ENCODE results near the gene MAPKAPK5. TPM values are rescaled to one million over a fixed set of nuclear protein-coding genes. Genes with fewer than 3 reads are reported as not detected.

MAPKAPK5 gene
- total and polyA plus RNA-seq, 2 experiments from 2014 or later, result 45.1 to 49.1 TPM

- Histone ChIP-seq H4K20me1 (ENCODE audit: insufficient read depth, poor library complexity, severe bottlenecking) (no peaks in the 10 kb centered on the region), H3K4me3 (no peak overlapping the region), H3K36me3 (replicated peaks; ENCODE audit: insufficient read depth, low read depth) (no peaks in the 10 kb centered on the region), H3K27ac (no peak overlapping the region), H3K79me2 (no peaks in the 10 kb centered on the region), H3K4me2 (no peak overlapping the region), H3K9me3 (ENCODE audit: low read depth) (no peaks in the 10 kb centered on the region), H3K27me3 (no peaks in the 10 kb centered on the region), H3K4me1 (ENCODE audit: insufficient read depth) (no peaks in the 10 kb centered on the region), H2AFZ (no peak overlapping the region), H3K9me2 (replicated peaks; ENCODE audit: insufficient read depth) (no peaks in the 10 kb centered on the region)
- WGBS (ENCODE audit: low lambda C conversion rate, missing lambda C conversion rate), result 83% methylated on average over 3 of the region's 3 CpGs
- TF ChIP-seq, protein P1, sequence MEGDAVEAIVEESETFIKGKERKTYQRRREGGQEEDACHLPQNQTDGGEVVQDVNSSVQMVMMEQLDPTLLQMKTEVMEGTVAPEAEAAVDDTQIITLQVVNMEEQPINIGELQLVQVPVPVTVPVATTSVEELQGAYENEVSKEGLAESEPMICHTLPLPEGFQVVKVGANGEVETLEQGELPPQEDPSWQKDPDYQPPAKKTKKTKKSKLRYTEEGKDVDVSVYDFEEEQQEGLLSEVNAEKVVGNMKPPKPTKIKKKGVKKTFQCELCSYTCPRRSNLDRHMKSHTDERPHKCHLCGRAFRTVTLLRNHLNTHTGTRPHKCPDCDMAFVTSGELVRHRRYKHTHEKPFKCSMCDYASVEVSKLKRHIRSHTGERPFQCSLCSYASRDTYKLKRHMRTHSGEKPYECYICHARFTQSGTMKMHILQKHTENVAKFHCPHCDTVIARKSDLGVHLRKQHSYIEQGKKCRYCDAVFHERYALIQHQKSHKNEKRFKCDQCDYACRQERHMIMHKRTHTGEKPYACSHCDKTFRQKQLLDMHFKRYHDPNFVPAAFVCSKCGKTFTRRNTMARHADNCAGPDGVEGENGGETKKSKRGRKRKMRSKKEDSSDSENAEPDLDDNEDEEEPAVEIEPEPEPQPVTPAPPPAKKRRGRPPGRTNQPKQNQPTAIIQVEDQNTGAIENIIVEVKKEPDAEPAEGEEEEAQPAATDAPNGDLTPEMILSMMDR (IDR thresholded peaks at IDR 0.05; ENCODE audit: poor library complexity), result no peak
- no peak for TF ChIP-seq EZH2 (IDR thresholded peaks at IDR 0.05; ENCODE audit: borderline replicate concordance)
- no peak for TF ChIP-seq EZH2phosphoT487 (IDR thresholded peaks at IDR 0.05; ENCODE audit: low read depth, severe bottlenecking, unreplicated experiment)
- no peak for DNase-seq (ENCODE audit: low spot score)
Observed at GRCh38 chr12:111826316-111826715, 15.7 kb upstream of the MAPKAPK5 start.

- no peak for DNase-seq (ENCODE audit: low spot score)
- Histone ChIP-seq H4K20me1 (ENCODE audit: insufficient read depth, poor library complexity, severe bottlenecking) (no peaks in the 10 kb centered on the region), H3K4me1 (ENCODE audit: insufficient read depth) (no peaks in the 10 kb centered on the region), H3K79me2 (no peaks in the 10 kb centered on the region), H3K4me3 (no peak overlapping the region), H2AFZ (no peak overlapping the region), H3K27me3 (no peaks in the 10 kb centered on the region), H3K36me3 (replicated peaks; ENCODE audit: insufficient read depth, low read depth) (no peaks in the 10 kb centered on the region), H3K27ac (no peak overlapping the region), H3K9me2 (replicated peaks; ENCODE audit: insufficient read depth) (no peaks in the 10 kb centered on the region), H3K9me3 (ENCODE audit: low read depth) (no peaks in the 10 kb centered on the region), H3K4me2 (no peak overlapping the region)
- TF ChIP-seq EZH2 (IDR thresholded peaks at IDR 0.05; ENCODE audit: borderline replicate concordance) (no peak), EZH2phosphoT487 (IDR thresholded peaks at IDR 0.05; ENCODE audit: low read depth, severe bottlenecking, unreplicated experiment) (no peak)
- TF ChIP-seq, protein P1 (IDR thresholded peaks at IDR 0.05; ENCODE audit: poor library complexity), result no peak
- WGBS (ENCODE audit: low lambda C conversion rate, missing lambda C conversion rate), result 82% methylated on average over 2 of the region's 2 CpGs
Observed at GRCh38 chr12:111826992-111827391, 15.0 kb upstream of the MAPKAPK5 start.

DNA sequence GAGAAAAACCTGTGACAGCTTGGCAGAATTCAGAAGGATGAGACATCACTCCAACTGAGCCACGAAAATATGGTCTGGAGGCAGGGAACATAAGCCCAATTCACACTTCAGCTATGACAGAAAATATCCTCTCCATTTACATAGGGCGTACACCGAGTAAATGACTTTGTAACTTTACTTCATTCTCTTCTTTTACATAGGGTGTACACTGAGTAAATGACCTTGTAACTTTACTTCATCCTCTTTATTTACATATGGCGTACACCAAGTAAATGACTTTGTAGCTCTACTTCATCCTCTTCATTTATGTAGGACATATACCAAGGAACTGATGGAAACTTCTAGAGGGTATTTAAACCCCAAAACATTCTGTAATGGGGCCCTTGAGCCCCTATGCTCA lies 14.1 kb upstream of the MAPKAPK5 start:
- H3K36me3 ChIP-seq (replicated peaks; ENCODE audit: insufficient read depth, low read depth), result no peaks in the 10 kb centered on the region
- H3K4me3 ChIP-seq, result no peak overlapping the region
- H3K9me2 ChIP-seq (replicated peaks; ENCODE audit: insufficient read depth), result no peaks in the 10 kb centered on the region
- H3K4me2 ChIP-seq, result no peak overlapping the region
- WGBS (ENCODE audit: low lambda C conversion rate, missing lambda C conversion rate), result 92% methylated on average over 4 of the region's 4 CpGs
- no peaks in the 10 kb centered on the region for H3K79me2 ChIP-seq
- H4K20me1 ChIP-seq (ENCODE audit: insufficient read depth, poor library complexity, severe bottlenecking), result no peaks in the 10 kb centered on the region
- no peak for DNase-seq (ENCODE audit: low spot score)
- no peak overlapping the region for H3K27ac ChIP-seq
- H3K4me1 ChIP-seq (ENCODE audit: insufficient read depth), result no peaks in the 10 kb centered on the region
- no peaks in the 10 kb centered on the region for H3K27me3 ChIP-seq
- no peak for TF ChIP-seq EZH2 (IDR thresholded peaks at IDR 0.05; ENCODE audit: borderline replicate concordance)
- TF ChIP-seq, protein P1 (IDR thresholded peaks at IDR 0.05; ENCODE audit: poor library complexity), result no peak
- no peak for TF ChIP-seq EZH2phosphoT487 (IDR thresholded peaks at IDR 0.05; ENCODE audit: low read depth, severe bottlenecking, unreplicated experiment)
- no peaks in the 10 kb centered on the region for H3K9me3 ChIP-seq (ENCODE audit: low read depth)
- no peak overlapping the region for H2AFZ ChIP-seq

All from hepatocyte (in vitro differentiated cells).